Ramos (cell line): ENCODE results near the gene TSPAN11.

Source experiments
- in situ Hi-C: fragments of 300-500 bp; cut with MboI; formaldehyde crosslinking; loops from one replicate; pipeline ENCODE4 v1.14.3; 2022; ENCODE audit warnings: low sequenced_read_pairs; ENCODE audit not compliant: unreplicated experiment

TSPAN11 gene

DNA sequence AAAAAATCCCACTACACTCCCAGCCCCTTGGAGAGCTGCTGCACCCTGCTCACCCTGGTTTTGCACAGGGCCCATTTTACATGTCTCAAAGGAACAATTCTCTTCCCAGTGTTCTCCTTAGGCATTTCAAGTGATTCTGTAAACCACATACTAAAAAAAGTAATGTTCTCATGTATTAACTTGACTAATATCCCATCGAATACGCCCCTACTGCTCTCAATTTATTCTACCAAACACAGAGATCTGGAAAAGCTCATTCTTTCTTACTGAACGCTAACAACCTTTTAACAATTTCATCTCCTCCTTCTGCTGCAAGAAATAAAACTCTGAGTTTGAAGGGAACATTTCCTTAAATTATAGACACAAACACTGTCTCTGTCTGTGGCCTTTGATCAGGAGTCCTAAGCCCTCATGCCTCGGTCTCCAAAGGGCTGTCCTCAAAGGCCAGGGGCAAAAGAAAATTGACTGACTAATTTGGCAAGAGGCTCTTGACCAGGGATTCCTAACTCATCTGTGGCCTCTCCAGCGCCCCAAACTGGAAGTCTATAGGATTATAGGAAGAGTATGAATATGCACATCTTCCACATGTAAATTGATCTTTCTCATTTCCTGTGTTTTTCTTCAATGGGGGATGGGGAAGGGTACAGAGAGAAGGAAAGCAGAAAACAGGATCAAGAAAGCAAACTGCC lies 17.1 kb upstream of the TSPAN11 start:
- in situ Hi-C loops: no loop called here

DNA sequence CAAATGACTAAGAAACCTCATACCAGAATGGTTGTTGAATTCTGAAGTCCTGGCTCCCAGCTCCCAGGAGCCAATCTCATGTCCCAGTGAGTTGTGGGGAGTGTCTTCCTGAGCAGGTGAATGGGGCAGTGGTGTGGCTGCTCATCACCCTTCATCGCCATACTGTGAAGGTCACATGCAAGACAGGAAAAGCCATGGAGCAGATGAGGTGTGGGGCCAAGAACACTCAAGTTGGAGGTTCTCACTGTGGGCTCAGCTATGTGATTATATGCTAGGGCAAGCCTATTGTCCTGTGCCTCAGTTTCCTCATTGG lies 16.6 kb upstream of the TSPAN11 start:
- in situ Hi-C loops: no loop called here

DNA sequence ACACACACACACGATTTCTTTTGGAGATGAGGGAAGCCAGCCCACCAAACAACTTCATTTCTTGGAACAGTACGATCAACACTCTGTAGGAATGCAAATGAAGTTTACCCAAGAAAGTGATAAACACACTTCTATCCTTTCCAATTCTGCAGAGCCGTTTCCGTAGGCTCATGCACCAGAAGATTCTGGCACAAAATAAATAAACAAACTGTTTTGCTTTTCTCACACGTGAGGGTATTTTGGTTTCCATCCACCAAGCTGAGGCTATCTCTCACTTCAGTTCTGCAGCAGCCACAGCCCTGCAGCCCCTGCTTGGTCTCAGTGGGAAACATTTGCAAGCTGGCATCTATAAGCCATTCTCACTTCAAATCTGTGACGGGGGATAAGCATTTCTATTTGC lies 15.3 kb upstream of the TSPAN11 start:
- in situ Hi-C loops: no loop called here

DNA sequence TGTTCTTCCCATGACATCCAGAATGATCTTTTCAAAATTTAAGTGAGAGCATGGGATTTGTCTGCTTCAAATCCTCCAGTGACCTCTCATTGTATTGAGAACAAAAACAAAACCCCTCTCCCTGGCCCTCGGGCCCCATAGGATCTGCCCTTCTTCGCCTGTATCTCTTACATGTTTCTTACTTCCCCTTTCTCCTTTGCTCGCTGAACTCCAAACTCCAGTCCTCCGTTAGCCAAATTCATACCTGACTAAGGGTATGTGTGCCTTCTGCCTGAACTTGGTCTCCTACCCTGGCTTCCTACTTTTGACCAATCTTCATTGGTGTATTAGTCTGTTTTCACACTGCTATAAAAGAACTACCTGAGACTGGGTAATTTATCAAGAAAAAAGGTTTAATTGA lies 13.2 kb upstream of the TSPAN11 start:
- in situ Hi-C loops: no loop called here

DNA sequence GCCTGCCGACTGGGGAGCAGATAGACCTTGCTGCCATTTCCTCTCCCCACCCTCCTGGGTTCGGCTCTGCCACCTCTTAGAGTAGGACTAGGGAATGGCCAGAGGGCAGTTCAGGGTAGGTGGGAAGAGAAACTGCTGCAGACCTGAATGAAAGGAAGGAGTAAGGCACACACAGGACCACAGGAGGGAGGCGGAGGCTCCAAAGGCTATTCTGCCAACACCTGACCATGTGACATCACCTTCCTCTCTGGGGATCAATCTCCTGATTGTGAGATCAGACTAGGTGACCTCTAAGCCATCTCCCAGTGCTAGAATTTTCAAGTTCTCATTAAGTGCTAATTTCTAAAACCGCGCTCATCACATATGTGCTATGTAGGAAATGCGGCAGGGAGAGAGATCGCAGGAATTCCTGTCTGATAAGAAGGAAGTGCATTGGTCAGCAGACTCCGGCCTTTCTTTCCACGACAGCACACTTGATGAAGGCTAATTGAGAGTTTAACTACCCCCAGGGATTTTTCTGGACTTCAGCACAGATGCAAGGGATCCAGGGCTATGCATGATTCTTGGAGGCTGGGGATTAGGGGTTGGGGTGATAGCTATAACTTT lies 11.5 kb upstream of the TSPAN11 start:
- in situ Hi-C loops: no loop called here

DNA sequence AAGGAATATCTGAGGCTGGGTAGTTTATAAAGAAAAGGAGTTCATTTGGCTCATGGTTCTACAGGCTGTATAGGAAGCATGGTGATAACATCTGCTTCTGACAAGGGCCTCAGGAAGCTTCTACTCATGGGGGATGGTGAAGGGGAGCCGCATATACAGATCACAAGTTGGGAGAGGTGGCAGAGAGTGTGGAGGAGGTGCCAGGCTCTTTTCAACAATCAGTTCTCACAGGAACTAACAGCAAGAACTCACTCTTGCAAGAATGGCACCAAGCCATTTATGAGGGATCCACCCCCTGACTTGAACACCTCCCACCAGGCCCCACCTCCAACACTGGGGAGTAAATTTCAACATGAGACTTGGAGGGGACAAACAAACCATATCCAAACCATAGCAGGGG lies 3.5 kb upstream of the TSPAN11 start:
- in situ Hi-C loops: no loop called here

DNA sequence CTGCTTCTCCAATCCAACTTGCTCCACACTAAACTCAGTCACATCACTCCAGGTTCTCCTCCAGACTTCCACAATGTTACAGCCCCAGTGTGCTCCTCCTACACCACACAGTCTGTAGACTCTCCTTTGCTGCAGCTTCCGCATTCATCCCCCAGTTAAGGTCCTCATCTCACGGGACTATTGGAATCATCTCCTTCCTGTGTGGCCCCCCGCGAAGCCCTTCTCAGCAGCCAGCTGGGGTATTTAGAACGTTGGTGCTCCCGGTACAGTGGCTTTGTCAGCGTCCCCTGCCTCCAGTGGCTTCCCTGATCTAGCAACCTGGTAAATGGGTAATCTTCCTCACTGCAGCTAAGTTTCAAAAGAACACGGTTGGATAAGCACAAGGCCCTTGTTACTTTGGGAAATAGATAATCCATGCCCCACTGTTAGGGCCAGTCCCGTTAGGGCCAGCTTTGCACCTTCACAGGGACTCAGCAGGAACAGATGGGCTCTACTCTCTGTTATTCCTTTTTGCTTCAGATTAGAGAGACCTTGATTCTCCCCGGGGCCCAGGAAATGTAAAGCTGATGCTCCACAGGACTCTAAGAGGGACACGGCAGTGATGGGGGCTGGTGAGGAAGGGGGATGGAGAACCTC lies 823 bp upstream of the TSPAN11 start:
- in situ Hi-C loops: no loop called here

DNA sequence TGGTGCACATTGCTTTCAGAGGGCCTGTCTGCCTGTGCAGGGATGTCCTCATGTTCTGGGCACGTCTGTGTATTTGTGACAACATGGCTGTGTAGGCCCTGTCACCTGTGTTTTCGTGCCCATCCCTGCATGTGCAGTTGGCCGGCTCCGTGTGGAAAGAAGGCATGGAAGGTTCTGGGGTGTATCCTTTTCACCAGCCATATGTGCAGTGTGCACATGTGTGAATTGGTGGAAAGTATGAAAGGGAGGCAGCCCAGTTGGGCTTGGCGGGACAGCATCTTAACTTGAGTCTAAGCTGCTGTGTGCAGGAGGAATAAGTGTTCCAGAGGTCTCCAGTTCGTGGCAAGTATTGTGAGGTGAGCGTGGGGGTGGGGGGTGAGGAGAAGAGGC lies 669 bp downstream of the TSPAN11 start:
- in situ Hi-C loops: no loop called here

DNA sequence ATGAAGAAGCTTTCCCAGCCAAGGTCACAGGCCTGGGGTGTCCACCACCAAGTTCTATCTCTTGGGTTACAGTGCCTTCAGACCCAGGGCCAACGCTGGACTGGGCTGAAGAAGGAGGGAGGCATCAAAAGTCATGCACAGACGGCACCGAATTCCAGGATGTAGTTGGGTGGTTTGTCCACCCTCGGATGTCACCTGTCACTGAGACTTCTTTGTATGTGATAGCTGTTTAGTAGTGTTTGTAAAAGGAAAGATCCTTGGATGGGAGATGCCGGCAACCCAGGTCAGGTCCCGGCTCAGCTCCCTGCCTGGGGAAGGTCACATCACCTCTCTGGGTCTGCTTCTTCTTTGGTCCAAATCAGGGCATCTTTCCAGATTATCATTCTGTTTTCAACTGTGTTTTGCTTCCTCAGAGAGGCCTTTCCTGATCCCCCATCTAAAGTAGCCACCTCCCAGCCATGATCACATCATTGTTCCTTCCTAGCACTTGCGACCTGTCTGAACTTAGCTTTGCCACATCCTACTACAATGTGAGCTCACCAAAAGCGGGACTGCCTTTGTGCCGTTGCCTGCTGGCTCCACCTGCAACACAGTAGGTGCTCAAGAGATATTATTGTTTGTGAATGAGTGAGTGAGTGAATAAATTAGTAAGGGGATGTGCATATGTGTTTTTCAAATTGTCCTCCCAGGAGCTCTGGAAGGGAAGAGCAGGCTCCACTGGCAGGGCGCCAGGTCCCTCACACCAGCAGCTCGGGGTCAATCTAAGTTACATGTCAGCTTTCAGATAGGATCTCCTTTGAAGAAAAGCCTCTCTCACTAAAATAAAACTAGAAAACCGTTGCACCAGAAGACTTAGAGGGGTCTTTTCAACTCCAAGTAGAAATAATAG lies 2.1 kb downstream of the TSPAN11 start:
- in situ Hi-C loops: no loop called here

DNA sequence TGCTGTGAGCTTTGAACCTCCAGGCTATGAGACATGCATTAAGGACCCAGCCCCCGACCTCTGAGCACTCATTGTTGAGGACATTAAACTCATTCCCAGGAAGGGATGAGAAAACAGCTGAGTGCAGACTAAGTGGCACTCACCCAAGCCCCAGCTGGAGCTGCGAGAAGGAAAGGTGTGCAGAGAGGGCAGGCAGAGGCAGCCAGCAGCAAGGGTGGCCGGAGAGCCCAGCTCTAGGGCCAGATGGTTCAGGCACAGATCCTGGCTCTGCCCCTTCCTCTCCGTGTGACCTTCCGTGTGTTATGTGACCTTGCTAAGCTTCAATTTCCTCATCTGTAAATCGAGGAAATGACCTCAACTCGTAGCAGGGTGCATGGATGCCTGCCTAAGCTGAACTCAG lies 3.7 kb downstream of the TSPAN11 start:
- in situ Hi-C loops: no loop called here

DNA sequence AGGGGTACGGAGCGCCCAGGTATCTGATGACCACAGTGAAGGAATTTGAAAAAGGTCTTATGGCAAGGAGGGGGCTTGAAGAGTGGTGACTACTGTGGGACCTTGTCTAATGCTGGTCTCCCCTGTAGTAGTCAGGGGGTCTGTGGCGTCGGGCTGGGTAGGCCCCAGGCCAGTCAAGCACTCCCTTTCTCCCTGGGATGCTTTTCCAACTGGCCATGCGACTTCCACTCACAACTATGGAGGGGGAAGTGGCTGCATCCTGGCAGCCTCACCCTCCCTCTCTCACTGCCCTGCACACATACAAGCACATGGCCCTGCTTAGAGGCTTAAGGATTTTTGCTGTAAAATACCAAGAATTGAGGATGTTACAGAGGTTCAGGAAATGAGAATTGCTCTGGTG lies 4.1 kb downstream of the TSPAN11 start:
- in situ Hi-C loops: no loop called here

DNA sequence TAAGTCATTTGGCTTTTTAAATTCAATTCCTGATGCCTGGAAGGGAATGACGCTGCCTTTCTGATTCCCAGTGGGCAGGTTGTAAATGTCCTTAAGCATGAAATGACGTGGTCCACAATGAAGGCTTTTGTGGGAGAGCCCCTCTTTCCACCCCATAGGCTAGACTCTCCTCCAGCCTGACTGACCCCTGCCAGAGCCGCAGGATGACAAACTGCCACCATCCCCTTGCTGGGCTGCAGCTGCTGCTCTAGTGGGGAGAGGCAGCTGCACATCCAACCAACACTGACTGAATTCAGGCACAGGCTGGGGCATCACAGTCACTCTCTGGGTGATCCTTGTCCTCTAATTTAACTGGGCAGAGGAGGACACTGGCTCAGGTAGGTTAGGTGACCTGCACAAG lies 6.3 kb downstream of the TSPAN11 start:
- in situ Hi-C loops: no loop called here

DNA sequence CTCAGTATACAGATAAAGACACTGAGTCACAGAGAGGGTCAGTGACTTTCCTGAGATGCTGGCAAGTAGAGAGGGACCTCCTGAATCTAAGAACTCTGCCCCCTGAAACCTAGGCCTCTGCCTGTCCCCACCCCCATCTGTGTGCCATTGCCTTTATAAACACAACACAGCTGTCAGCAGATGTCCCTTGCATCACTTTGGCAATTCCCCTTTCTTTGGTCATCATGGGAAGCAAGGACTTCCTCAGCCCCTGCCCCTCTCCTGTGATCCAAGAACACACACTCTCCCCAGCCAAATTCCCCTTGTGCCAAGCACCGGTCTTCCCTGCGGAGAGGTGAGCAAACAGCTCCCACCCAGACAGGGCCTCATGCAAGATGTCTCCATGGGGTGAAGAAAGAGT lies 8.3 kb downstream of the TSPAN11 start:
- in situ Hi-C loops: no loop called here

DNA sequence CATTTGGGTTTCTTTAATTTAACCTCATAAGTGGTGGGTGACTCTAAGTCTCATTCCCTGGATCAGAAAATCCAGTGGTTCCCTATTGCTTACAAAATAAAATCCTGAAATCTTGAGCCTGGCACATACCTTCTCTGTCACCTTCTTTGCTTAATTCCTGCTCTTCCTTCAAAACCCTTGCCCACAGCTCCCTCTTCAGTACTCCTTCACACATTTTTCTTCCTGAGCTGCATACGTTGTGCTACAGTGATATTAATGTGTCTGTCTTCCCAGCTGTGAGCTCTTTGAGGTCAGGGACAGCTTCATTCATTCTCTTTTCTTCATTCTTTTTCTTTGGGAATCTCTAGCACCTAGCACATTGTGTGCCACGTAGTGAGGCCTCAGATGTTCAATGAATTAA lies 9.5 kb downstream of the TSPAN11 start:
- in situ Hi-C loops: no loop called here

DNA sequence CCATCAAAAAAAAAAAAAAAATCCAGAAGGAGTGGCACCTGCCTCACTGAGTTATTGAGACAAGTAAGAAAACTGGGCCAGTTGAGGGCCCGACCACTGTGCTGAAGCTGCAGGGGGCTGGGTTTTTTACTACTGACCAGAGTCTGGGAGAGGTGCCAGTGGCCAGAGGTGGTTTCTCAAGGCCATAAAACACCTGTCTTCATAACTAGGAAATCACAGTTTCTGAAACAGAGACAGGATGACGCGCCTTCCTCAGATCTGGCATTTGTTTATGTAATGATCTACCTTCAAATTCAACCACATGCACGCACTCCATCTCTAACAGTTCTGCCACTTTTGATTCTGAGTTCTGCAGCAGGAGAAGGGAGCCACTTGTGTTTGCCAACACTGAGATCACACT lies 12.7 kb downstream of the TSPAN11 start:
- in situ Hi-C loops: no loop called here

DNA sequence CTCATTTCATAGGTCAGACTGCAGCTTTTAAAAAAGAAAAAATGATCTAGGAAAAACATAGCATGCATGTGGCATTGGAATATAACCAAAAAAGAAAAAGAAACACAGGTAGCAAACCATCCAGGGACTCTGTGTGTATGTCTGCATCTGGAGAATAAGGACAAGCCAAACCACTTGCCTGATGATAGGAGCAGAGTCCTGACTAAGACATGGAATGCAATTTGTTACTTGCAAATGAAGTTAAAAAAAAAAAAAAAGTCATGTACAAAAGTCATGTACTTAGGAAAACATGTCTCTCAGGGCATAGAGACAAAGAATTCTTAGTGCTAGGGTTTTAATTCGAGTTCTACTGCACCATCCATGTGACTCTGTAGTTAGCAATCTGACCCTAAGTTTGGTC lies 15.9 kb downstream of the TSPAN11 start:
- in situ Hi-C loops: no loop called here

DNA sequence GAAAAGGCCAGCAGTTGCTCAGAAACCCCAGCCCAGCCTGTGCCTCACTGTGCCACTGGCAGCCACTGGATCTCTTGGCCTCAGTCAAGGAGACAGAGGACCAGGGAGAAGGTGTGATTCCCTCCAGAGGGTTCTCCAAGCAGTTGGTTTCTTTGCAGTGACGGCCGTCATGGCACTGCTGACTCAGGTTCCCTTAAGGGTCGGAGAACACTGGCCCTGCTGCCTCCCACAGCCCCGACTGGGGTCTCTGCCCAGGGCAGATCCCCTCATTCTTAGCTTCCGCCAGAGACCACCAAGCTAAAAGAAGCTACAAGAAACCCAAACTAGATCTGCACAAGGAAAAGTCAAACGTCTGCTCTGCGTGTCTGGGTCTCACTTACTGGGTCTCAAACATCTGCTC lies 16.4 kb downstream of the TSPAN11 start:
- in situ Hi-C loops: no loop called here

DNA sequence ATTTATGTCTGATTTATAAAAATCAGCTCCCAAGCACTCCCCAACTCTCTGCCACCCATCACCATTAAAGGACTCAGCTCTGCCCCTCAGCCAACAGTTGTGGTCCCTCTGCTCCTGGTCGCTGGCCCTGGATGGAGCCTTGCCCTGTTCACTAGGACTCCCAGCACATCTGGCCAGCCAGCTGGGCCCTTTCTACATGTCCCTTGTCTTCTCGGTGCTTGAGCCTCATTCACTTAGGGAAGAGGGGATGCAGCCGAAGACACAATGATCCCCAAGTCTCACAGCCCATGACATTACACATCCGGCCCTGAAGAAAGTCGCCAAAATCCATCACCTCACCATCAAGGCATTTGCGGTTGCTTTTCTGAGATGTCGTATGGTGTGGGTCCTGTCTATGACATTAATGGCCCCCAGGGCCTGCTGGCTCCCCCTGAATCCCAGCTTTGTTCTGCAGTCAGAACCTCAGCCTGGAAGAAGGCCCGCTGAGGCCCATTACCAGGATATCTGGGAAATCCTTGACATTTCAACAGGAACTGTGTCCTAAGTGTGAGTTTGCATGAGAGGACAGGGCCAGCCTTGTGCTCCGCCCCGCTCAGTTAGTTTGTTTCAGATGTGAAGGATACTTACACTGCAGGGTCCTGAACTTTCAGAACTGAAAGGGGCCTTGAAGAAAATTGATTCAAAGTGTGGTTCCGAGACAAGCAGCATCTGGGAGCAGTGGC lies 19.1 kb downstream of the TSPAN11 start:
- in situ Hi-C loops: no loop called here

DNA sequence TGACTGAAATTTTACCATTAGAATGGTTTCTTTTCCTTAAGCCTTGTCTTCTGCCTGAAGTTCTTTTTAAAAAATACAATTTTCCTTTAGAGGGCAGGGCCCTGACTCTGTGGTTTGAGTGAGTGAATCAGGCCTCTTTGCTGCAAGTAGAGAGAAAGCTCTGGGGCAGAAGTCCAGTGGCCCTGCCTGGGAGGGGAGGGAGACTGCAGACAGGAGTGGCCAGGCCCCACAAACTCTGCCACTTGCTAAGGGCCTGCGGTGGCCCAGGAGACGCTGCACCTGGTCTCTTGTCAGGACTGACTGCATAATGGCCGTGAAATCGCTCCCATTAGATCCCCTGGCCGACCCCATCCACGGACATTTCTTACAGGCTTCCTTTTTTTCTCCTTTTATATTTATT lies 25.5 kb downstream of the TSPAN11 start:
- in situ Hi-C loops: no loop called here

DNA sequence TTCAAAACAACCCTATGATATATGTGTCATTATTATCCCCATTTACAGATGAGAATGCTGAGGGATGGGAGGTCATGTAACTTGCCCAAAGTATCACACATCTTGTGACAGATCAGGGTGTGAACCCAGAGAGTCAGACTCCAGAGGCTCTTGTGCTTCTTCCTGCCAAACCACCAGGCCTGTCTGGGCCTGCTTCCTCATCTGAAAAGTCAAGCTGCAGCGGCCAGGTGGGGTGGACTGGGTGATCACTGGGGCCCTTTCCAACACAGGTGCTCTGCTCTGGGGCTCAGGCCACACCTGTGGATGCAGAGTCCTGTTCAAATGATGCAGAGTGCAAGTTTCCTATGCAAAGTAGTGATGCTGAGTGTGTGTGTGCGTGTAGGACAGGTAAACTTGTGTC lies 26.7 kb downstream of the TSPAN11 start:
- in situ Hi-C loops: no loop called here
